PFSK-1 (cell line): Measurements from ENCODE around the gene CDC42BPB.

Experiments
- FOXP2 ChIP-seq: optimal IDR thresholded peaks from 2 replicates; pipeline ENCODE3; 2011; ENCODE audit warnings: borderline replicate concordance, control low read depth, inconsistent platforms; ENCODE audit not compliant: insufficient read depth; ENCODE audit errors: extremely low read length, extremely low read depth
- POLR2AphosphoS5 ChIP-seq: IDR thresholded peaks from 2 replicates; pipeline ENCODE4 v1.6.1; 2012; ENCODE audit warnings: low read depth, mild to moderate bottlenecking, control low read depth, low read length, moderate library complexity
- REST ChIP-seq, 2 experiments: IDR thresholded peaks; 2 replicates each; pipeline versions ENCODE4 v1.6.1 to v1.8.0; 2011 to 2012; ENCODE audit warnings: low read depth in 2 of 2, low read length in 2 of 2, control low read depth in 1 of 2, inconsistent platforms in 1 of 2, mild to moderate bottlenecking in 1 of 2, moderate library complexity in 1 of 2; ENCODE audit not compliant: insufficient read depth in 1 of 2
- SIN3A ChIP-seq: IDR thresholded peaks from 2 replicates; pipeline ENCODE4 v1.6.1; 2012; ENCODE audit warnings: mild to moderate bottlenecking, low read length, moderate library complexity, borderline replicate concordance; ENCODE audit not compliant: insufficient read depth

DNA sequence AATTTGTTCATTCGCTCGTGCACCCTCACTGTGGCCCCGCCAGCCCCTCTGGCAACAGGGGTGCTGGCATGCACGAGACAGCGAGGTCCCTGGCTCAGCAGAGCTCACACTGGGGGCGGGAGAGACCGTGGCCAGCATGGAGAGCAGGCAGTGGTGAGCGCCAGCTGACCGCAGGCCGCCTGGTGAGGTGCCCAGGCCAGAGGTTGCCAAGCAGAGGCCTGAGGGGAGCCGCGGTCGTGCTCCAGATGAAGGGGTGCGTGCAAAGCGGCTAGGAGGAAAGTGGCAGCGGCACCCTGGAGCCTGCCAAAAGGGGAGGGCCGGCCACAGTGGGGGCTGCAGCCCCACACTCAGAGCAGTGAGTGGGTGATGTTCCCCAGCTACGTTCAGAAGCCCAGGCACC is 56.1 kb downstream of the CDC42BPB start:
- TF ChIP-seq REST (IDR thresholded peaks at IDR 0.05; ENCODE audit: insufficient read depth in 1 of 2, low read depth in 2 of 2, low read length in 2 of 2): no peak
- no peak for TF ChIP-seq FOXP2
- no peak for TF ChIP-seq POLR2AphosphoS5
- no peak for TF ChIP-seq SIN3A
